Measurements from ENCODE around the gene ARRB1. TPM values are rescaled to one million over a fixed set of nuclear protein-coding genes. Genes with fewer than 3 reads are reported as not detected.

The ARRB1 gene
- total RNA-seq, 2 donors from 2014 or later: 27.1 to 30.6 TPM

- Histone ChIP-seq H3K4me3 (no peak overlapping the region), H3K36me3 (no peaks in the 10 kb centered on the region), H3K27ac (no peak overlapping the region), H3K4me1 (ENCODE audit: control insufficient read depth in 1 of 2, low read depth in 2 of 2) (no peaks in the 10 kb centered on the region), H3K9me3 (no peaks in the 10 kb centered on the region), H3K27me3 (replicated peaks; ENCODE audit: insufficient read depth) (no peaks in the 10 kb centered on the region)
- no peak for ATAC-seq (ENCODE audit: insufficient number of reproducible peaks, low FRiP score, low read depth)
- no peak for TF ChIP-seq CTCF (IDR thresholded peaks at IDR 0.05)
- no peak for DNase-seq (ENCODE audit: low spot score)
Observed at GRCh38 chr11:75301601-75302345, 49.7 kb downstream of the ARRB1 start.

DNA sequence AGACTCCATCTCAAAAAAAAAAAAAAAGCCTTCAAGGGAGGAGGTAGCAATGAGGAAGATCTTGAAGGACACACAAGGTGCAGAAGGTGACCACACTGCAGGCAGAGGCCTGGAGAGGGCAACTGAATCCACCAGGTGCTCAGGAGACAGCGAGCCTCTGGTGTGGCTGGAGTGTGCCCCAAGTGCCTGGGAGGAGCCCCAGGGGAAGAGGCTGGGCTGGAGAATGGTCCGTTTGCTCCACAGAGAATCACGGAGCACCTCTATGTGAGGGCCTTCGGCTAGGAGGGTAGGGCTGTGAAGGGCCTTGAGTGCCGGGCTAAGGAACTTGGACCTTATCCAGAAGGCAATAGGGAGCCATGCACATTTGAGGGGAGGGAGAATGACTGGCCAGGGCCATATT lies 50.3 kb downstream of the ARRB1 start:
- Histone ChIP-seq H3K9me3 (no peaks in the 10 kb centered on the region), H3K27ac (no peak overlapping the region), H3K4me1 (ENCODE audit: control insufficient read depth in 1 of 2, low read depth in 2 of 2) (no peaks in the 10 kb centered on the region), H3K27me3 (replicated peaks; ENCODE audit: insufficient read depth) (no peaks in the 10 kb centered on the region), H3K4me3 (no peak overlapping the region), H3K36me3 (no peaks in the 10 kb centered on the region)
- no peak for ATAC-seq (ENCODE audit: insufficient number of reproducible peaks, low FRiP score, low read depth)
- TF ChIP-seq CTCF (IDR thresholded peaks at IDR 0.05): no peak
- no peak for DNase-seq (ENCODE audit: low spot score)

GRCh38 chr11:75298976-75299260 lies 52.5 kb downstream of the ARRB1 start:
- Histone ChIP-seq H3K36me3 (no peaks in the 10 kb centered on the region), H3K4me1 (ENCODE audit: control insufficient read depth in 1 of 2, low read depth in 2 of 2) (no peaks in the 10 kb centered on the region), H3K9me3 (no peaks in the 10 kb centered on the region), H3K27ac (no peak overlapping the region), H3K4me3 (no peak overlapping the region), H3K27me3 (replicated peaks; ENCODE audit: insufficient read depth) (no peaks in the 10 kb centered on the region)
- TF ChIP-seq CTCF (IDR thresholded peaks at IDR 0.05): no peak
- DNase-seq (ENCODE audit: low spot score): no peak
- no peak for ATAC-seq (ENCODE audit: insufficient number of reproducible peaks, low FRiP score, low read depth)

DNA sequence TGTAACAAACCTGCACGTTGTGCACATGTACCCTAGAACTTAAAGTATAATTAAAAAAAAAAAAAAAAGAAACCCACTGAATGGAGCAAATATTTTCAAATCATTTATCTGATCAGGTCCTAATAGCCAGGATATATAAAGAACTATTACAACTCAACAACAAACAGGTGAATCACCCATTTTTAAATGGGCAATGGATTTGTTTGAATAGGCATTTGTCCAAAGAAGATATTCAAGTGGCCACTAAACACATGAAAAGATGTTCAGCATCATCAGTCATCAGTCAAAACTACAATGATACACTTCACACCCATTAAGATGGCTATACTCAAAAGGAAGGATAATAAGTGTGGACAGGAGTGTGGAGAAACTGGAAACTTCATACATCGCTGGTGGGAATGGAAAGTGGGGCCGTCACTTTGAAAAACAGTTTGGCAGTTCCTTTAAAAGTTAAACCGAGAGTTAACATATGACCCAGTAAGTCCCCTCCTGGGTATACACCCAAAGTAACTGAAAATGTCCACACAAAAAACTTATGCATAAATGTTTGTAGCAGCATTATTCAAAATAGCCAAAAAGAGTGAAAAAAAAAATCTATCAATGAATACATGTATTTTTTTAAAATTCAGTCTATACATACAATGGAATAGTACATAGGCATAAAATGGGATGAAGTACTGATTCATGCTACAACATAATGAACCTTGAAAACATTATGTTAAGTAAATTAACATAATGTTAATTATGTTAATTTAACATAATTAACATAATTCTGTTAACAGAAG lies 53.1 kb downstream of the ARRB1 start:
- no peak for ATAC-seq (ENCODE audit: insufficient number of reproducible peaks, low FRiP score, low read depth)
- no peak overlapping the region for H3K4me3 ChIP-seq
- no peaks in the 10 kb centered on the region for H3K4me1 ChIP-seq (ENCODE audit: control insufficient read depth in 1 of 2, low read depth in 2 of 2)
- H3K27me3 ChIP-seq (replicated peaks; ENCODE audit: insufficient read depth): no peaks in the 10 kb centered on the region
- DNase-seq (ENCODE audit: low spot score): no peak
- no peaks in the 10 kb centered on the region for H3K9me3 ChIP-seq
- no peak for TF ChIP-seq CTCF (IDR thresholded peaks at IDR 0.05)
- no peaks in the 10 kb centered on the region for H3K36me3 ChIP-seq
- H3K27ac ChIP-seq: no peak overlapping the region

DNA sequence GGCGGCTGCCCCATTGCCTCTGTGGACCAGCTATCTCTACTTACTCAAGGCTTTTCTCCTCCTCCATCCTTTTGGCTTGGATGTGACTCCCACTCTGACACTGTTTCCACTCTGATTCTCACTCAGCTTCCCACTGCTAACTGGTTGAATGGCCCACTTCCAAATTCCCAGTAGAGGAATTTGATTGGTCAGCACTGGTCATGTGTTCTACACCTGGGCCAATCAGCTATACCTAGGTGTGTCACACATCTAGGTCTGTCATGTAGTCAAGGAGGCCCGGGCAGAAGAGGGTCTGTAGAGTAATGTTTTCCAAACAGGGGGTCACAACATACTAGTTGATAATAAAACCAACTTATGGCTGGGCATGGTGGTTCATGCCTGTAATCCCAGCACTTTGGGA lies 57.6 kb downstream of the ARRB1 start:
- Histone ChIP-seq H3K4me3 (no peak overlapping the region), H3K36me3 (no peaks in the 10 kb centered on the region), H3K9me3 (no peaks in the 10 kb centered on the region), H3K4me1 (ENCODE audit: control insufficient read depth in 1 of 2, low read depth in 2 of 2) (no peaks in the 10 kb centered on the region), H3K27ac (no peak overlapping the region), H3K27me3 (replicated peaks; ENCODE audit: insufficient read depth) (no peaks in the 10 kb centered on the region)
- no peak for DNase-seq (ENCODE audit: low spot score)
- no peak for ATAC-seq (ENCODE audit: insufficient number of reproducible peaks, low FRiP score, low read depth)
- TF ChIP-seq CTCF (IDR thresholded peaks at IDR 0.05): no peak
